Measurements from ENCODE around the gene UBE3C. TPM values are rescaled to one million over a fixed set of nuclear protein-coding genes. Genes with fewer than 3 reads are reported as not detected.

UBE3C gene
- total RNA-seq, 6 donors from 2014 or later: 43.7 to 85.9 (median 69.3) TPM

DNA sequence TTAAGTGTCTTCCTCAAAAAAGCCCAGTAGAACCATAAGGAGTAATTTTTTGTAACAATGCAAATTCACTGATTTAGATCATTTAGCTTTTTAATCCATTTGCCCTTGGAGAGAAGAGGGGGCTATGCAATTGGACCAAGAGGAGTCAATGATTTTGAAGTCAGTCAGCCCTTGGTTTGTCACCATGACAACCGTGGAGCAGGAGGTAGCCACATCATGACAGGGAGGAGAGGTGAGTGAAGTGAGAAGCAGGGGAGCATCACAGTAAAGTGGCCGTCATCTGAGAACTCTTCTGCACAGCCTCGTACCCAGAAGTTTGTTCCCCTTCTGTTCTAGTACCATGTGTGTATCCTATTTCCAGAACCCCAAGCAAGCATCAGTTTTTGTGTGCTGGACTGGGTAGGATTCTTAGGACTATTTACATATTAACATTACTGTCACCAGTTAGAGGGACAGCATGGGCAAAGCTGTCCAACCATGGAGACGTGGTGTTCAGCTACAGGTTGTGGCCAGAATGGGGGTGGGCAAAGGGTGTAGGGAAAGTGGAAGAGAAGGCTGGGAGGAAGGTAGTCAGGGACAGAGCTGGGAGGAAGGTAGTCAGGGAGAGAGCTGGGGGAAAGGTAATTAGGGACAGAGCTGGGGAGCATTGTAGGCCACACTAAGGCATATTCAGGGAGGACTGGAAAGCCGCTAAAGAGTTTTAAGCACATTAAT is 13.1 kb downstream of the UBE3C start:
- WGBS, 2 donors: 87 to 95% methylated on average over 5 of the region's 5 CpGs
- Histone ChIP-seq H3K27me3 (no peaks in the 10 kb centered on the region), H3K36me3 (peaks cover 0 to 6% (median 0%) of the 10 kb centered on the region in 4 donors), H3K27ac (no peak overlapping the region), H3K9me3 (no peaks in the 10 kb centered on the region), H3K4me1 (peaks cover 0 to 20% (median 16%) of the 10 kb centered on the region in 4 donors), H3K4me3 (no peak overlapping the region)
- ATAC-seq (ENCODE audit: low FRiP score in 2 of 2) (no peak), DNase-seq (no peak)
- TF ChIP-seq EP300 (IDR thresholded peaks at IDR 0.05): no peak
- TF ChIP-seq POLR2A (IDR thresholded peaks at IDR 0.05): no peak
- TF ChIP-seq, protein P1, sequence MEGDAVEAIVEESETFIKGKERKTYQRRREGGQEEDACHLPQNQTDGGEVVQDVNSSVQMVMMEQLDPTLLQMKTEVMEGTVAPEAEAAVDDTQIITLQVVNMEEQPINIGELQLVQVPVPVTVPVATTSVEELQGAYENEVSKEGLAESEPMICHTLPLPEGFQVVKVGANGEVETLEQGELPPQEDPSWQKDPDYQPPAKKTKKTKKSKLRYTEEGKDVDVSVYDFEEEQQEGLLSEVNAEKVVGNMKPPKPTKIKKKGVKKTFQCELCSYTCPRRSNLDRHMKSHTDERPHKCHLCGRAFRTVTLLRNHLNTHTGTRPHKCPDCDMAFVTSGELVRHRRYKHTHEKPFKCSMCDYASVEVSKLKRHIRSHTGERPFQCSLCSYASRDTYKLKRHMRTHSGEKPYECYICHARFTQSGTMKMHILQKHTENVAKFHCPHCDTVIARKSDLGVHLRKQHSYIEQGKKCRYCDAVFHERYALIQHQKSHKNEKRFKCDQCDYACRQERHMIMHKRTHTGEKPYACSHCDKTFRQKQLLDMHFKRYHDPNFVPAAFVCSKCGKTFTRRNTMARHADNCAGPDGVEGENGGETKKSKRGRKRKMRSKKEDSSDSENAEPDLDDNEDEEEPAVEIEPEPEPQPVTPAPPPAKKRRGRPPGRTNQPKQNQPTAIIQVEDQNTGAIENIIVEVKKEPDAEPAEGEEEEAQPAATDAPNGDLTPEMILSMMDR (IDR thresholded peaks at IDR 0.05): no peak
- TF ChIP-seq POLR2AphosphoS5 (IDR thresholded peaks at IDR 0.05): no peak

DNA sequence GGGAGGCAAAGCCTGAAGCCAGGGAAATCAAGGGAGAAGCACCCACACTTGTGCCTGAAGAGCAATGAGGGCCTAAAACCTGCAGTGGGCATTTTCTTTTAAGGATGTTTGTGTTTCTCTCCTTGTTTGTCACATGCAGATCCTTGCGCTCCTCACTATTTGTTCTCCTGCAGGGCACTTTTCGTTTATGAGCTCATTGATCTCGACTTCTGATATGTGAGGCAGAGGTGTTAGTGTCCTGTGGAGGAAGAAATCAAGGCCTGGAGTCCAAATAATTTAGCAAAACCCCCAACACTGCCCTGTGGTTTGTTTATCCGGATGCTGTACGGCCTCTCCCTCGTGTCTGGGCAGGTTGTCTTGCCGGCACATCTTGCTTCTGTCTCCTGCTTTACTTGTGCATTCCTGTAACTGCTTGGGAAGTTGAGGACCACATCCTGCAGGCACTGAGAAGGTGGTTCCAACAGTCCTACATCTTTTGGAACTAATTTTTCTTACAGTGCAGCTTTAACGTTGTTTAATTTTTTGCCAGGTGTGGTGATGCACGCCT is 13.7 kb downstream of the UBE3C start:
- Histone ChIP-seq H3K4me1 (peaks cover 0 to 20% (median 16%) of the 10 kb centered on the region in 4 donors), H3K36me3 (peaks cover 0 to 6% (median 0%) of the 10 kb centered on the region in 4 donors), H3K27ac (no peak overlapping the region), H3K9me3 (no peaks in the 10 kb centered on the region), H3K4me3 (no peak overlapping the region), H3K27me3 (no peaks in the 10 kb centered on the region)
- TF ChIP-seq EP300 (IDR thresholded peaks at IDR 0.05) (no peak), POLR2AphosphoS5 (IDR thresholded peaks at IDR 0.05) (no peak)
- TF ChIP-seq, protein P1 (IDR thresholded peaks at IDR 0.05): no peak
- ATAC-seq (ENCODE audit: low FRiP score in 2 of 2) (no peak), DNase-seq (no peak)
- 93 to 94% methylated on average over 9 of the region's 9 CpGs for WGBS, 2 donors

DNA sequence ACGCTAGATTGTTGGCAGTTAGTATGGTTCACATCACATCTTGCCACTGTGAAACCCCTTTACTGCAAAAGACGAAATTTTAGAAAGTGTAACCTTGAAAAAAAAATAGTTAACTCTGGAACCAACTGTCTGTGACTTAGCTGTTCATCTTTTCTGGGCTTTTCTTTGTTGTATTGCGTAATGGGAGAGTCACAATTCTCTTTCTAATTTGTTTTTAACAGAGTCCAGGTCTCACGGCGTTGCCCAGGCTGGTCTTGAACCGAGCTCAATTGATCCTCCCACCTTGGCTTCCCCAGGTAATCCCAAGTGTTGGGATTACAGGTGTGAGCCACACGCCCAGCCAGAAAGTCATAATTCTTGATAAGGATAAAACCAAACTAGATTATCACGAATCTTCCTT is 14.5 kb downstream of the UBE3C start:
- no peaks in the 10 kb centered on the region for H3K27me3 ChIP-seq
- peaks cover 0 to 6% (median 0%) of the 10 kb centered on the region in 4 donors for H3K36me3 ChIP-seq
- H3K4me3 ChIP-seq: no peak overlapping the region
- no peak overlapping the region for H3K27ac ChIP-seq
- no peak for DNase-seq
- no peak for ATAC-seq (ENCODE audit: low FRiP score in 2 of 2)
- H3K4me1 ChIP-seq: peaks cover 0 to 22% (median 18%) of the 10 kb centered on the region in 4 donors
- TF ChIP-seq EP300 (IDR thresholded peaks at IDR 0.05) (no peak), POLR2AphosphoS5 (IDR thresholded peaks at IDR 0.05) (no peak), POLR2A (IDR thresholded peaks at IDR 0.05) (no peak)
- TF ChIP-seq, protein P1 (IDR thresholded peaks at IDR 0.05): no peak
- WGBS, 2 donors: 86 to 88% methylated on average over 8 of the region's 8 CpGs
- H3K9me3 ChIP-seq: no peaks in the 10 kb centered on the region

DNA sequence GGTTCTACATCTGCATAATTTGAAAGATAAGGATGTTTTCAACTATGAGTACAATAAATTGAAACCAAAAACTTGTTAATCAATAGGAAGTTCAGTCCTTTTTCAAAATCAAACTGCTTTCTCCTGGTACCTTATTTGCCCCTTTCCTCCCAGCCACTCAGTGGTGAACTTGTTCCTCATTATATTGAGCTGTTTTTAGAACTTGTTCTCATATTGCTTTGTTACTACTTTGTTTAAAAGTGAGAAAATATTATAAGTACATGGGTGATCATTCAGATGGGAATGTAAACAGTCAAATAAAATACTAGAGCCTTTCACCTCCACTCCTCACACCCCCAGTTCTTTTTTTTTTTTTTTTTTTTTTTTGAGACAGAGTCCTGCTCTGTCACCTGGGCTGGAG is 17.2 kb downstream of the UBE3C start:
- Histone ChIP-seq H3K4me3 (no peak overlapping the region), H3K4me1 (peaks cover 0 to 7% (median 5%) of the 10 kb centered on the region in 4 donors), H3K27me3 (no peaks in the 10 kb centered on the region), H3K27ac (no peak overlapping the region), H3K9me3 (no peaks in the 10 kb centered on the region), H3K36me3 (peaks cover 0 to 6% (median 0%) of the 10 kb centered on the region in 4 donors)
- DNase-seq: no peak
- no peak for ATAC-seq (ENCODE audit: low FRiP score in 2 of 2)
- TF ChIP-seq POLR2AphosphoS5 (IDR thresholded peaks at IDR 0.05) (no peak), POLR2A (IDR thresholded peaks at IDR 0.05) (no peak), EP300 (IDR thresholded peaks at IDR 0.05) (no peak)
- TF ChIP-seq, protein P1 (IDR thresholded peaks at IDR 0.05): no peak

All from upper lobe of left lung (tissue), 6 donors.